SK-N-MC (cell line): ENCODE data around the gene TNF.

ENCODE experiments used
- EZH2 ChIP-seq: fragments of 200-600 bp; sonication (generic); IDR thresholded peaks from one replicate; pipeline ENCODE4 v1.6.1; 2017; ENCODE audit warnings: antibody characterized with exemption
- POLR2AphosphoS5 ChIP-seq: IDR thresholded peaks from 2 replicates; pipeline ENCODE4 v1.6.1; 2012; ENCODE audit warnings: mild to moderate bottlenecking, low read depth, low read length, borderline replicate concordance

DNA sequence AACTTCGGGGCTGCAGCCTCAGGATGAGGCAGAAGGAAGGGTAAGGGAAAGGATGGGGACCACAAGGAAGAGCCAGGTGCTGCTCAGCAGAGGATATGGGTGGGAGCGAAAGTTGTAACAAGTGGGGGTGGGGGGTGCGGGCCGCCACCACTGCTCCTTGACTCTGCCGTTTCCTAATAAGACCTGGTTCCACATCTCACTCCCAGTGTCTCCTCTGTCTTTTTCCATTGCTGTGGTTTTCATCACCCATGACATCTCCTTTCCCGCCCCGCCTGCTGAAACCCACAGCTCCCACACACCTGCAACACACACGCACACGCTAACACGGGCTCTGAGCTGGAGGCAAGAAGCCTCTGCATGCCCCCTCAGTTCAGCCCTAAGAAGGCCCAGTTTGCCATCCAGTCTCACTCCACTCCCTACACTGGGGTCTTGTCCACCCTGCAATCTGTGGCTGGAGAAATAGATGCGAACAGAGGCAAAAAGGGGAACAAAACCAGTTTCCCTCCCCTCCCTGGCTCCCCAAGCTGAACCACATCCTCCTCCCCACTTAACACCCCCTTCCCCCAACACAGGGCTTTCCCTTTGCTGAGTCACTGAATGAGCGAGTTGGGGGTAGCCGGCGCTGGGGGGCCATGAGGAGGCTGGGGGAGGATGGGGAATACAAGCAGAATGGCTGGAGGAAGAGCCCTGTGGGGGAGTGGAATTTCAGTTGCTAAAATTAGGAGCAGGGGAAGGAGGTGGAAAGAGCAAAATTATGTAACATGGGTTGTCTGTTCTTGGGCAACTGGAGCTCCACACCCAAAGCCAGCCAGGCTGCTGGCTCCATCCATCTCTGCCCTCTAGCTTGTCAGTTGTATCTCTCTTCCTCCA, 16.5 kb upstream of the TNF start:
- TF ChIP-seq POLR2AphosphoS5: no peak
- no peak for TF ChIP-seq EZH2
